Upper lobe of left lung (tissue), 6 donors: ENCODE data around the gene TFPI2. TPM values are rescaled to one million over a fixed set of nuclear protein-coding genes. Genes with fewer than 3 reads are reported as not detected.

Source experiments
- ATAC-seq, 2 donors: fragments of 200-7000 bp; cut with Tn5 transposase; one replicate each; pipeline ENCODE4 v1.9.1; 2022; ENCODE audit warnings: mild to moderate bottlenecking in 2 of 2, moderate library complexity in 2 of 2; ENCODE audit not compliant: low FRiP score in 2 of 2
- DNase-seq, 2 donors: peaks; one replicate each; pipeline ENCODE4 v3.0.0-alpha.2; 2019 to 2020
- H3K27ac ChIP-seq, 4 donors: fragments of 200-600 bp; sonication (generic); one replicate each; pipeline ENCODE4 v1.5.1; 2016 to 2019
- H3K27me3 ChIP-seq, 4 donors: fragments of 200-600 bp; sonication (generic); one replicate each; pipeline ENCODE4 v1.5.1; 2017 to 2019
- H3K36me3 ChIP-seq, 4 donors: fragments of 200-600 bp; sonication (generic); one replicate each; pipeline ENCODE4 v1.5.1; 2016 to 2019
- H3K4me1 ChIP-seq, 4 donors: fragments of 200-600 bp; sonication (generic); one replicate each; pipeline ENCODE4 v1.5.1; 2018 to 2019
- H3K4me3 ChIP-seq, 4 donors: fragments of 200-600 bp; sonication (generic); one replicate each; pipeline ENCODE4 v1.5.1; 2017 to 2019; ENCODE audit warnings: mild to moderate bottlenecking in 2 of 4, moderate library complexity in 1 of 4
- H3K9me3 ChIP-seq, 4 donors: fragments of 200-600 bp; sonication (generic); one replicate each; pipeline ENCODE4 v1.5.1; 2018 to 2019
- CTCF ChIP-seq, 6 experiments: fragments of 450-650 bp in 4 of 6; fragments of 200-600 bp in 2 of 6; sonication (generic) in 2 of 6; IDR thresholded peaks; one replicate each; pipeline ENCODE4 v1.5.1; 2016 to 2019; ENCODE audit warnings: antibody characterized with exemption in 6 of 6
- EP300 ChIP-seq, 4 donors: sonication (generic); formaldehyde crosslinking; IDR thresholded peaks; one replicate each; pipeline ENCODE4 v1.5.1; 2017; ENCODE audit warnings: antibody characterized with exemption in 4 of 4, control low read depth in 2 of 4
- POLR2A ChIP-seq, 4 donors: fragments of 450-650 bp; IDR thresholded peaks; one replicate each; pipeline ENCODE4 v1.5.1; 2016 to 2017; ENCODE audit warnings: antibody characterized with exemption in 4 of 4, mild to moderate bottlenecking in 2 of 4
- POLR2AphosphoS5 ChIP-seq, 2 donors: sonication (generic); formaldehyde crosslinking; IDR thresholded peaks; one replicate each; pipeline ENCODE4 v1.5.1; 2017; ENCODE audit warnings: antibody characterized with exemption in 2 of 2
- WGBS, 2 donors: methylation state at CpG; one replicate each; pipeline ENCODE4 v1.1.5; 2017 to 2018; 5-methylcytosine and 5-hydroxymethylcytosine counted together
- total RNA-seq, 6 donors: library from RNA; depleted of rRNA in 4 of 6; stranded (reverse); fragments of >200 nt in 4 of 6; gene quantifications; one replicate each; pipeline versions ENCODE4 v1.1.0 to v1.2.1, GENCODE V29; 2016 to 2021
- donor health status: DM: no; HTN: no; CAD: no; lungs with moderate emphysema.
- donor health status: DM: no; HTN: yes; CAD: no; lungs with severe emphysema.

Gene TFPI2
- total RNA-seq, 6 donors from 2014 or later = 1.8 to 7.6 (median 3.9) TPM; not detected in 2

- H3K9me3 ChIP-seq = no peaks in the 10 kb centered on the region
- H3K27me3 ChIP-seq = no peaks in the 10 kb centered on the region
- peak; percentile 40 to 66 (median 54) for TF ChIP-seq CTCF (IDR thresholded peaks at IDR 0.05)
- TF ChIP-seq EP300 (IDR thresholded peaks at IDR 0.05) = no peak
- TF ChIP-seq POLR2AphosphoS5 (IDR thresholded peaks at IDR 0.05) = no peak
- no peak for TF ChIP-seq POLR2A (IDR thresholded peaks at IDR 0.05)
- peak in 1 of 2 donors; percentile 70 for ATAC-seq
- DNase-seq = no peak
- no peaks in the 10 kb centered on the region for H3K36me3 ChIP-seq
- no peak overlapping the region for H3K4me3 ChIP-seq
- H3K27ac ChIP-seq = no peak overlapping the region
- no peaks in the 10 kb centered on the region for H3K4me1 ChIP-seq
- WGBS, 2 donors = 95 to 100% methylated on average over 1 of the region's 1 CpG
These were observed 12.3 kb upstream of the TFPI2 start for GRCh38 chr7:93902777-93903423.

- TF ChIP-seq EP300 (IDR thresholded peaks at IDR 0.05) (no peak), POLR2A (IDR thresholded peaks at IDR 0.05) (no peak), POLR2AphosphoS5 (IDR thresholded peaks at IDR 0.05) (no peak), CTCF (IDR thresholded peaks at IDR 0.05) (no peak)
- Histone ChIP-seq H3K9me3 (no peaks in the 10 kb centered on the region), H3K4me3 (no peak overlapping the region), H3K4me1 (no peaks in the 10 kb centered on the region), H3K27me3 (no peaks in the 10 kb centered on the region), H3K36me3 (no peaks in the 10 kb centered on the region), H3K27ac (no peak overlapping the region)
- 34 to 40% methylated on average over 2 of the region's 2 CpGs for WGBS, 2 donors
- ATAC-seq (no peak), DNase-seq (no peak)
These were observed 7.1 kb upstream of the TFPI2 start for GRCh38 chr7:93897680-93898079.

GRCh38 chr7:93895859-93896600, 5.5 kb upstream of the TFPI2 start:
- Histone ChIP-seq H3K4me3 (no peak overlapping the region), H3K4me1 (peaks cover 0 to under 1% (median under 1%) of the 10 kb centered on the region in 4 donors), H3K9me3 (no peaks in the 10 kb centered on the region), H3K27ac (no peak overlapping the region), H3K36me3 (no peaks in the 10 kb centered on the region), H3K27me3 (no peaks in the 10 kb centered on the region)
- DNase-seq = no peak
- TF ChIP-seq CTCF (IDR thresholded peaks at IDR 0.05) (no peak), POLR2AphosphoS5 (IDR thresholded peaks at IDR 0.05) (no peak), EP300 (IDR thresholded peaks at IDR 0.05) (no peak), POLR2A (IDR thresholded peaks at IDR 0.05) (no peak)
- no peak for ATAC-seq
- 82 to 93% methylated on average over 4 of the region's 4 CpGs for WGBS, 2 donors

GRCh38 chr7:93894966-93895640, 4.5 kb upstream of the TFPI2 start:
- Histone ChIP-seq H3K9me3 (no peaks in the 10 kb centered on the region), H3K4me3 (no peak overlapping the region), H3K36me3 (no peaks in the 10 kb centered on the region), H3K27ac (no peak overlapping the region), H3K4me1 (peaks cover 6 to 10% (median 7%) of the 10 kb centered on the region in 4 donors), H3K27me3 (peaks cover 0 to 4% (median 0%) of the 10 kb centered on the region in 4 donors)
- ATAC-seq (no peak), DNase-seq (no peak)
- 52% methylated on average over 3 of the region's 3 CpGs for WGBS, 2 donors
- TF ChIP-seq CTCF (IDR thresholded peaks at IDR 0.05) = no peak
- TF ChIP-seq POLR2A (IDR thresholded peaks at IDR 0.05) = no peak
- TF ChIP-seq POLR2AphosphoS5 (IDR thresholded peaks at IDR 0.05) = no peak
- no peak for TF ChIP-seq EP300 (IDR thresholded peaks at IDR 0.05)
